Lung (tissue), 12 donors: Measurements from ENCODE around the gene PGP. TPM values are rescaled to one million over a fixed set of nuclear protein-coding genes. Genes with fewer than 3 reads are reported as not detected.

Experiments
- ATAC-seq: fragments of 200-7000 bp; cut with Tn5 transposase; one replicate; pipeline ENCODE4 v1.9.1; 2020; ENCODE audit warnings: moderate number of reproducible peaks; ENCODE audit not compliant: insufficient read depth, low FRiP score
- DNase-seq, 3 donors: peaks; one replicate each; pipeline ENCODE4 v3.0.0-alpha.2; 2013 to 2017
- H3K27ac ChIP-seq, 2 donors: one replicate each; pipeline ENCODE4 v1.5.1; 2013; ENCODE audit warnings: mild to moderate bottlenecking in 2 of 2, moderate library complexity in 2 of 2, control low read depth in 1 of 2, inconsistent platforms in 1 of 2, low read depth in 1 of 2, low read length in 1 of 2
- H3K27me3 ChIP-seq, 3 donors: one replicate each; pipeline ENCODE4 v1.5.1; 2013; ENCODE audit warnings: low read length in 2 of 3; ENCODE audit not compliant: control insufficient read depth in 3 of 3, insufficient read depth in 3 of 3
- H3K36me3 ChIP-seq, 4 donors: one replicate each; pipeline ENCODE4 v1.5.1; 2013; ENCODE audit warnings: low read length in 4 of 4, mild to moderate bottlenecking in 1 of 4, moderate library complexity in 1 of 4; ENCODE audit not compliant: control insufficient read depth in 4 of 4, insufficient read depth in 4 of 4
- H3K4me1 ChIP-seq, 5 donors: one replicate each; pipeline ENCODE4 v1.5.1; 2013; ENCODE audit warnings: low read length in 5 of 5, mild to moderate bottlenecking in 2 of 5, moderate library complexity in 1 of 5; ENCODE audit not compliant: control insufficient read depth in 5 of 5, insufficient read depth in 5 of 5
- H3K4me3 ChIP-seq: one replicate; pipeline ENCODE4 v1.5.1; 2013; ENCODE audit warnings: mild to moderate bottlenecking, control low read depth, moderate library complexity
- H3K9ac ChIP-seq, 2 donors: one replicate each; pipeline ENCODE4 v1.5.1; 2013; ENCODE audit warnings: low read length in 2 of 2, control low read depth in 1 of 2; ENCODE audit not compliant: insufficient read depth in 1 of 2
- H3K9me3 ChIP-seq, 4 donors: one replicate each; pipeline ENCODE4 v1.5.1; 2013; ENCODE audit warnings: low read length in 3 of 4, mild to moderate bottlenecking in 1 of 4, moderate library complexity in 1 of 4; ENCODE audit not compliant: control insufficient read depth in 4 of 4, insufficient read depth in 3 of 4
- WGBS, 2 donors: extraction: QIAGEN DNeasy Blood & Tissue Kit; methylation state at CpG; one replicate each; pipeline ENCODE4 v1.1.7; 2013; 5-methylcytosine and 5-hydroxymethylcytosine counted together
- polyA plus RNA-seq, 2 donors: library from polyadenylated mRNA; stranded (reverse); fragments of 200-250 nt; gene quantifications; one replicate each; pipeline ENCODE4 v1.2.1, GENCODE V29; 2013
- total RNA-seq, 2 donors: library from RNA; depleted of rRNA in 1 of 2; stranded (reverse); fragments of >200 nt in 1 of 2; gene quantifications; one replicate each; pipeline ENCODE4 v1.2.1, GENCODE V29; 2014 to 2021
- TF ChIP-seq, protein P1 (sequence below): IDR thresholded peaks from 2 replicates; pipeline ENCODE4 v1.5.1; 2012; ENCODE audit warnings: mild to moderate bottlenecking; ENCODE audit errors: control extremely low read depth, extremely low read depth
- donor health status: control.
- donor health status: control.
- donor health status: Bipolar disorder and iron deficiency.
- donor health status: healthy.
- donor health status: DM: yes; HTN: yes; CAD: no.

Gene PGP
- total and polyA plus RNA-seq, 4 donors: 3.8 to 20.9 (median 13.7) TPM

DNA sequence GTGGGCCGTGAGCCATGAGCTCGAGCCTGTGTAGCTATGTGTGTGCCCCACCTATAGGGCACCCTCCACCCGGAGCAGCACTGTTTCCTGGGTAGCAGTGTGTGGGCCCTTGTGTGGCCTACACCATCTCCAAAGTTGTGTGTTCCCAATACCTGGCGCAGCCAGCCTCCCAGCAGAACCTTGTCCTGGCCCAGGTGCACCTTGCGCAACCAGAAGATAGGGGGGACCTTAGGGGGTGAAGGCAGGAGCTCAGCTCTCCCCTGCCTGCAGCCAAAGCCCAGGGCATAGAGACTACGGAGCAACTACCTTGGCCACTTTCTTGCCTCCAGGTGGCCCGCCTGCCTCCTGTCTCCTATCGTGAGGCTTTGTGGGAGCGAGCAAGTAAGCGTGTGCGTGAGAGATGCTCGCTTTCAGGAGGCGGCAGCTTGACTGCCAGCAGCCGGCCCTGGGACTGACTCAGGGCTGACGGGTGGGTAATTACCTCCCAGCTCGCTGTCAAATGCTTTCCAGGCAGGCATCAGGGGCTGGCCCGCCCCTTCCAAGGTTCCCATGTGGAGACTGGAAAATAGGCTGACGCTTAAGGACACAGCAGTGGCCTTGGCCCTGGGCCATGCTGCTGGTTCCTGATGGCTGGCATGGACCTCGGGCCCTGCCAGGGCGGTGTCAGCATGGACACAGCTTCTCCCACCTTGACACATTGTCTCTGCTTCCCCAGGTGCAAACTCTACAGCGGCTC is 40.1 kb downstream of the PGP start:
- H3K4me1 ChIP-seq: peaks cover 0 to under 1% (median 0%) of the 10 kb centered on the region in 5 donors
- ATAC-seq (no peak), DNase-seq (no peak)
- no peaks in the 10 kb centered on the region for H3K9me3 ChIP-seq
- H3K27me3 ChIP-seq: no peaks in the 10 kb centered on the region
- H3K4me3 ChIP-seq: no peak overlapping the region
- no peak overlapping the region for H3K9ac ChIP-seq
- peaks cover 4 to 71% (median 11%) of the 10 kb centered on the region in 4 donors for H3K36me3 ChIP-seq
- TF ChIP-seq, protein P1, sequence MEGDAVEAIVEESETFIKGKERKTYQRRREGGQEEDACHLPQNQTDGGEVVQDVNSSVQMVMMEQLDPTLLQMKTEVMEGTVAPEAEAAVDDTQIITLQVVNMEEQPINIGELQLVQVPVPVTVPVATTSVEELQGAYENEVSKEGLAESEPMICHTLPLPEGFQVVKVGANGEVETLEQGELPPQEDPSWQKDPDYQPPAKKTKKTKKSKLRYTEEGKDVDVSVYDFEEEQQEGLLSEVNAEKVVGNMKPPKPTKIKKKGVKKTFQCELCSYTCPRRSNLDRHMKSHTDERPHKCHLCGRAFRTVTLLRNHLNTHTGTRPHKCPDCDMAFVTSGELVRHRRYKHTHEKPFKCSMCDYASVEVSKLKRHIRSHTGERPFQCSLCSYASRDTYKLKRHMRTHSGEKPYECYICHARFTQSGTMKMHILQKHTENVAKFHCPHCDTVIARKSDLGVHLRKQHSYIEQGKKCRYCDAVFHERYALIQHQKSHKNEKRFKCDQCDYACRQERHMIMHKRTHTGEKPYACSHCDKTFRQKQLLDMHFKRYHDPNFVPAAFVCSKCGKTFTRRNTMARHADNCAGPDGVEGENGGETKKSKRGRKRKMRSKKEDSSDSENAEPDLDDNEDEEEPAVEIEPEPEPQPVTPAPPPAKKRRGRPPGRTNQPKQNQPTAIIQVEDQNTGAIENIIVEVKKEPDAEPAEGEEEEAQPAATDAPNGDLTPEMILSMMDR: no peak
- 94 to 96% methylated on average over 21 of the region's 21 CpGs for WGBS, 2 donors
- no peak overlapping the region for H3K27ac ChIP-seq

DNA sequence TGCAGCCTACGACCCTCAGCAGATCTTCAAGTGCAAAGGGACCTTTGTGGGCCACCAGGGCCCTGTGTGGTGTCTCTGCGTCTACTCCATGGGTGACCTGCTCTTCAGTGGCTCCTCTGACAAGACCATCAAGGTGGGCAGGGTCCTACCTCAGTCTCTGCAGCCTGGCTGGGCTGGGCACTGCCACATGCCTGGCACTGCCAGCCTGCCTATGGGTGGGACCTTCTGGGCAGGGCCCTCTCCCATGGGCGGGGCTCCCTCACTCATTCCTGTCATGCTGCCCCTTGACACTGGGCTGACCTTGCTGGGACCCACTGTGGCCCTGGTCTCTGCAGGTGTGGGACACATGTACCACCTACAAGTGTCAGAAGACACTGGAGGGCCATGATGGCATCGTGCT is 40.7 kb downstream of the PGP start:
- H3K4me3 ChIP-seq: no peak overlapping the region
- H3K4me1 ChIP-seq: peaks cover 0 to 3% (median 0%) of the 10 kb centered on the region in 5 donors
- DNase-seq: no peak
- H3K27me3 ChIP-seq: no peaks in the 10 kb centered on the region
- no peaks in the 10 kb centered on the region for H3K9me3 ChIP-seq
- ATAC-seq: no peak
- no peak overlapping the region for H3K27ac ChIP-seq
- 95 to 96% methylated on average over 4 of the region's 4 CpGs for WGBS, 2 donors
- TF ChIP-seq, protein P1: no peak
- H3K9ac ChIP-seq: no peak overlapping the region
- H3K36me3 ChIP-seq: peaks cover 4 to 74% (median 11%) of the 10 kb centered on the region in 4 donors

DNA sequence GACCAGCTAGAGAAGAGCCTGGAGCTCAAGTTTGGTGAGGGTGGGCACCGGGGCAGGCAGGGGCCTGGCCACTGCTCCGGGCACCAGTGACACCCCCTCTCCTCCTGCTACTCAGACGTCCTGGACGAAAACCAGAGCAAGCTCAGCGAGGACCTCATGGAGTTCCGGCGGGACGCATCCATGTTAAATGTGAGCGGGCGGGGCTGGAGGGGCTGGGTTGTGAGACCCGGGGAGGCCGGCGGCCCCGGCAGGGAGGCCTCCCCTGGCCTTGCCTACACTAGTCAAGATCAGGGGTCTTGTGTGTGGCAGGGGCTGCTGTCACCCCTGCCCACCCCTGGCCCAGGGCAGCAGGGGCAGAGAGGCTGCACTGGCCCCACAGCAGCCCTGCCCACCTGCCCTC is 41.3 kb downstream of the PGP start:
- Histone ChIP-seq H3K9me3 (no peaks in the 10 kb centered on the region), H3K27me3 (no peaks in the 10 kb centered on the region), H3K36me3 (peaks cover 4 to 77% (median 13%) of the 10 kb centered on the region in 4 donors), H3K9ac (no peak overlapping the region), H3K4me1 (peaks cover 0 to 3% (median 0%) of the 10 kb centered on the region in 5 donors), H3K27ac (no peak overlapping the region), H3K4me3 (no peak overlapping the region)
- DNase-seq (no peak), ATAC-seq (no peak)
- 93 to 98% methylated on average over 14 of the region's 14 CpGs for WGBS, 2 donors
- TF ChIP-seq, protein P1: no peak
